ENCODE data around the gene VSIG10L2.

The VSIG10L2 gene

GRCh38 chr11:125959931-125960330 is 14.1 kb downstream of the VSIG10L2 start:
- no peak for DNase-seq (ENCODE audit: low read depth)
- TF ChIP-seq CTCF (IDR thresholded peaks at IDR 0.05; ENCODE audit: control insufficient read depth, insufficient read depth, low read depth, low read length, missing control alignments), result no peak
- H3K4me3 ChIP-seq (ENCODE audit: control insufficient read depth, low read depth, low read length), result no peak overlapping the region

- no peak for TF ChIP-seq CTCF (IDR thresholded peaks at IDR 0.05; ENCODE audit: control insufficient read depth, insufficient read depth, low read depth, low read length, missing control alignments)
- no peak for DNase-seq (ENCODE audit: low read depth)
- H3K4me3 ChIP-seq (ENCODE audit: control insufficient read depth, low read depth, low read length), result no peak overlapping the region
Observed at GRCh38 chr11:125960771-125961170, 14.9 kb downstream of the VSIG10L2 start.

- DNase-seq (ENCODE audit: low read depth), result no peak
- no peak for TF ChIP-seq CTCF (IDR thresholded peaks at IDR 0.05; ENCODE audit: control insufficient read depth, insufficient read depth, low read depth, low read length, missing control alignments)
- no peak overlapping the region for H3K4me3 ChIP-seq (ENCODE audit: control insufficient read depth, low read depth, low read length)
Observed at GRCh38 chr11:125967515-125967914, 21.7 kb downstream of the VSIG10L2 start.

GRCh38 chr11:125968354-125968753 is 22.5 kb downstream of the VSIG10L2 start:
- DNase-seq (ENCODE audit: low read depth), result no peak
- no peak overlapping the region for H3K4me3 ChIP-seq (ENCODE audit: control insufficient read depth, low read depth, low read length)
- no peak for TF ChIP-seq CTCF (IDR thresholded peaks at IDR 0.05; ENCODE audit: control insufficient read depth, insufficient read depth, low read depth, low read length, missing control alignments)

- H3K4me3 ChIP-seq (ENCODE audit: control insufficient read depth, low read depth, low read length), result no peak overlapping the region
- no peak for TF ChIP-seq CTCF (IDR thresholded peaks at IDR 0.05; ENCODE audit: control insufficient read depth, insufficient read depth, low read depth, low read length, missing control alignments)
- DNase-seq (ENCODE audit: low read depth), result no peak
Observed at GRCh38 chr11:125971618-125972017, 25.8 kb downstream of the VSIG10L2 start.

GRCh38 chr11:125974284-125974683 is 28.4 kb downstream of the VSIG10L2 start:
- DNase-seq (ENCODE audit: low read depth), result no peak
- no peak overlapping the region for H3K4me3 ChIP-seq (ENCODE audit: control insufficient read depth, low read depth, low read length)
- no peak for TF ChIP-seq CTCF (IDR thresholded peaks at IDR 0.05; ENCODE audit: control insufficient read depth, insufficient read depth, low read depth, low read length, missing control alignments)

- DNase-seq (ENCODE audit: low read depth), result no peak
- TF ChIP-seq CTCF (IDR thresholded peaks at IDR 0.05; ENCODE audit: control insufficient read depth, insufficient read depth, low read depth, low read length, missing control alignments), result no peak
- H3K4me3 ChIP-seq (ENCODE audit: control insufficient read depth, low read depth, low read length), result no peak overlapping the region
Observed at GRCh38 chr11:125975634-125976033, 29.8 kb downstream of the VSIG10L2 start.

Data from AG09309 (cell line).